ENCODE measurements around the gene NXF1.
A peak's percentile ranks its signal among the peaks of the same experiment; 100 is the strongest.
"Not testable (repeated sequence)": the region's sequence is repeated elsewhere in the genome, so short reads cannot be mapped to it uniquely, and the experiment has no call there.

Gene NXF1

GRCh38 chr11:62805076-62805892, at the start of gene NXF1:
TSS of gene NXF1 (minus strand) at chr11:62805440. CDS start at chr11:62805356, 84 bp downstream.
- Mint-ChIP-seq H3K4me1 (peaks cover 56% of the 10 kb centered on the region), H3K27ac (peak within 1 kb of the TSS; percentile 98), H3K9me3 (no peaks in the 10 kb centered on the region), H3K36me3 (peaks cover 55% of the 10 kb centered on the region), H3K4me3 (peak within 1 kb of the TSS; percentile 96)
- ATAC-seq (peak; percentile 88), DNase-seq (ENCODE audit: low spot score in 2 of 2) (peak; percentile 99)

GRCh38 chr11:62854013-62854824, 49.0 kb upstream of the NXF1 start:
- ATAC-seq (no peak), DNase-seq (ENCODE audit: low spot score in 2 of 2) (no peak)
- H3K27ac Mint-ChIP-seq: peak overlapping the region; percentile 98
- peaks cover 79% of the 10 kb centered on the region for H3K36me3 Mint-ChIP-seq
- H3K4me1 Mint-ChIP-seq: peaks cover 53% of the 10 kb centered on the region
- H3K9me3 Mint-ChIP-seq: no peaks in the 10 kb centered on the region
- peak overlapping the region; percentile 94 for H3K4me3 Mint-ChIP-seq

- Mint-ChIP-seq H3K4me3 (peak overlapping the region; percentile 94), H3K4me1 (peaks cover 53% of the 10 kb centered on the region), H3K36me3 (peaks cover 79% of the 10 kb centered on the region), H3K9me3 (no peaks in the 10 kb centered on the region), H3K27ac (peak overlapping the region; percentile 98)
- no peak for DNase-seq (ENCODE audit: low spot score in 2 of 2)
- peak; percentile 46 for ATAC-seq
Observed at GRCh38 chr11:62853279-62853965, 48.2 kb upstream of the NXF1 start.

- ATAC-seq (no peak), DNase-seq (ENCODE audit: low spot score in 2 of 2) (no peak)
- no peaks in the 10 kb centered on the region for H3K9me3 Mint-ChIP-seq
- peaks cover 53% of the 10 kb centered on the region for H3K4me1 Mint-ChIP-seq
- H3K4me3 Mint-ChIP-seq: peak overlapping the region; percentile 94
- peaks cover 77% of the 10 kb centered on the region for H3K36me3 Mint-ChIP-seq
- H3K27ac Mint-ChIP-seq: peak overlapping the region; percentile 98
Observed at GRCh38 chr11:62852523-62853188, 47.4 kb upstream of the NXF1 start.

- H3K4me1 Mint-ChIP-seq: peaks cover 53% of the 10 kb centered on the region
- H3K9me3 Mint-ChIP-seq: no peaks in the 10 kb centered on the region
- H3K27ac Mint-ChIP-seq: peak overlapping the region; percentile 98
- H3K4me3 Mint-ChIP-seq: peak overlapping the region; percentile 94
- no peak for DNase-seq (ENCODE audit: low spot score in 2 of 2)
- no peak for ATAC-seq
- peaks cover 70% of the 10 kb centered on the region for H3K36me3 Mint-ChIP-seq
Observed at GRCh38 chr11:62851807-62852522, 46.7 kb upstream of the NXF1 start.

- Mint-ChIP-seq H3K4me1 (peaks cover 51% of the 10 kb centered on the region), H3K9me3 (no peaks in the 10 kb centered on the region), H3K27ac (peak overlapping the region; percentile 98), H3K36me3 (peaks cover 65% of the 10 kb centered on the region), H3K4me3 (peak overlapping the region; percentile 94)
- ATAC-seq: peak; percentile 3
- no peak for DNase-seq (ENCODE audit: low spot score in 2 of 2)
Observed at GRCh38 chr11:62850911-62851806, 45.9 kb upstream of the NXF1 start.

- H3K9me3 Mint-ChIP-seq: no peaks in the 10 kb centered on the region
- no peak overlapping the region for H3K27ac Mint-ChIP-seq
- ATAC-seq (no peak), DNase-seq (ENCODE audit: low spot score in 2 of 2) (no peak)
- H3K36me3 Mint-ChIP-seq: peaks cover 31% of the 10 kb centered on the region
- peaks cover 27% of the 10 kb centered on the region for H3K4me1 Mint-ChIP-seq
- H3K4me3 Mint-ChIP-seq: no peak overlapping the region
Observed at GRCh38 chr11:62847767-62848314, 42.6 kb upstream of the NXF1 start.

GRCh38 chr11:62846177-62846576, 40.9 kb upstream of the NXF1 start:
- ATAC-seq: no peak
- Mint-ChIP-seq H3K4me1 (peaks cover 14% of the 10 kb centered on the region), H3K36me3 (peaks cover 15% of the 10 kb centered on the region), H3K9me3 (no peaks in the 10 kb centered on the region), H3K4me3 (no peak overlapping the region), H3K27ac (no peak overlapping the region)
- no peak for DNase-seq (ENCODE audit: low spot score in 2 of 2)

GRCh38 chr11:62844154-62844553, 38.9 kb upstream of the NXF1 start:
- Mint-ChIP-seq H3K9me3 (no peaks in the 10 kb centered on the region), H3K36me3 (no peaks in the 10 kb centered on the region), H3K4me1 (peaks cover 23% of the 10 kb centered on the region), H3K4me3 (no peak overlapping the region), H3K27ac (no peak overlapping the region)
- ATAC-seq (no peak), DNase-seq (ENCODE audit: low spot score in 2 of 2) (no peak)

- no peak for DNase-seq (ENCODE audit: low spot score in 2 of 2)
- ATAC-seq: no peak
- peaks cover 29% of the 10 kb centered on the region for H3K4me1 Mint-ChIP-seq
- H3K36me3 Mint-ChIP-seq: no peaks in the 10 kb centered on the region
- H3K9me3 Mint-ChIP-seq: no peaks in the 10 kb centered on the region
- no peak overlapping the region for H3K4me3 Mint-ChIP-seq
- H3K27ac Mint-ChIP-seq: no peak overlapping the region
Observed at GRCh38 chr11:62843466-62843865, 38.2 kb upstream of the NXF1 start.

GRCh38 chr11:62842891-62843290, 37.7 kb upstream of the NXF1 start:
- DNase-seq (ENCODE audit: low spot score in 2 of 2); H3K27ac Mint-ChIP-seq; H3K36me3 Mint-ChIP-seq; ATAC-seq; H3K9me3 Mint-ChIP-seq; H3K4me3 Mint-ChIP-seq: not testable (repeated sequence)
- H3K4me1 Mint-ChIP-seq: peaks cover 29% of the 10 kb centered on the region

GRCh38 chr11:62842171-62842741, 37.0 kb upstream of the NXF1 start:
- DNase-seq (ENCODE audit: low spot score in 2 of 2) (peak; percentile 33 to 77), ATAC-seq (no peak)
- H3K9me3 Mint-ChIP-seq: no peaks in the 10 kb centered on the region
- H3K36me3 Mint-ChIP-seq: peaks cover 11% of the 10 kb centered on the region
- no peak overlapping the region for H3K4me3 Mint-ChIP-seq
- H3K4me1 Mint-ChIP-seq: peaks cover 36% of the 10 kb centered on the region
- no peak overlapping the region for H3K27ac Mint-ChIP-seq
